Natural killer cell treated with Interleukin-12 subunit alpha and Interleukin-12 subunit beta and Interleukin-15 and Interleukin-18, amount 100 ng/mL, for 72 hours (primary cell): Measurements from ENCODE around the gene ZNF440. TPM values are rescaled to one million over a fixed set of nuclear protein-coding genes. Genes with fewer than 3 reads are reported as not detected.
A peak's percentile ranks its signal among the peaks of the same experiment; 100 is the strongest.
"Not testable (repeated sequence)": the region's sequence is repeated elsewhere in the genome, so short reads cannot be mapped to it uniquely, and the experiment has no call there.

Experiments
- ATAC-seq, 2 donors: fragments of 150-1000 bp; cut with Tn5 transposase in 1 of 2; sonication (Bioruptor Pico), chemical (Tn5 transposase) in 1 of 2; 2 replicates each; pipeline ENCODE4 v1.10.0; 2021
- DNase-seq: peaks from one replicate; pipeline ENCODE4 v3.0.0; 2022; ENCODE audit warnings: low spot score
- H3K27ac Mint-ChIP-seq, 2 donors: 1 replicate in 1 of 2; 2 replicates in 1 of 2; pipeline ENCODE4 v1.8.0; 2022; ENCODE audit warnings: mixed read lengths in 2 of 2, mild to moderate bottlenecking in 1 of 2, moderate library complexity in 1 of 2
- H3K27me3 Mint-ChIP-seq, 2 donors: 1 replicate in 1 of 2; 2 replicates in 1 of 2; pipeline ENCODE4 v1.8.0; 2022; ENCODE audit warnings: mixed read lengths in 2 of 2
- H3K36me3 Mint-ChIP-seq: one replicate; pipeline ENCODE4 v1.8.0; 2022; ENCODE audit warnings: mixed read lengths
- H3K4me1 Mint-ChIP-seq, 2 donors: 1 replicate in 1 of 2; 2 replicates in 1 of 2; pipeline ENCODE4 v1.8.0; 2022; ENCODE audit warnings: low read depth in 2 of 2, mixed read lengths in 2 of 2, mild to moderate bottlenecking in 1 of 2
- H3K4me3 Mint-ChIP-seq: one replicate; pipeline ENCODE4 v1.8.0; 2022; ENCODE audit warnings: mixed read lengths
- H3K9me3 Mint-ChIP-seq: 2 replicates; pipeline ENCODE4 v1.8.0; 2022; ENCODE audit warnings: mixed read lengths
- total RNA-seq, 2 donors: library from RNA; stranded (reverse); gene quantifications; one replicate each; pipeline ENCODE4 v1.2.3, GENCODE V29; 2022

The ZNF440 gene
- 10 to 100 TPM; 16.7 to 20.1 TPM for total RNA-seq

- ATAC-seq = peak; percentile 100
Measured at GRCh38 chr19:11814029-11814699, at the start of gene ZNF440. Gene ZNF440 (plus strand): TSS chr19:11814273. CDS start chr19:11814448, 175 bp downstream.

GRCh38 chr19:11766597-11767591 lies 47.2 kb upstream of the ZNF440 start, which contains the start of gene ZNF441:
Gene ZNF441 (plus strand): TSS chr19:11767000. CDS start chr19:11767194, 194 bp downstream.
- Mint-ChIP-seq H3K4me1 (peaks cover 22 to 24% of the 10 kb centered on the region in 2 donors), H3K27me3 (peaks cover 6% of the 10 kb centered on the region in 2 donors), H3K27ac (peak within 1 kb of the TSS; percentile 80 to 85), H3K4me3 (peak within 1 kb of the TSS; percentile 96), H3K36me3 (peaks cover 27% of the 10 kb centered on the region), H3K9me3 (peaks cover 8% of the 10 kb centered on the region)
- peak; percentile 97 for DNase-seq
- ATAC-seq = peak; percentile 99 to 100

More at GRCh38 chr19:11814029-11814699, at the start of gene ZNF440:
- Mint-ChIP-seq H3K9me3 (no peaks in the 10 kb centered on the region), H3K27ac (peak within 1 kb of the TSS; percentile 3 to 86), H3K36me3 (no peaks in the 10 kb centered on the region), H3K27me3 (no peaks in the 10 kb centered on the region), H3K4me1 (peaks cover 7 to 22% of the 10 kb centered on the region in 2 donors), H3K4me3 (peak within 1 kb of the TSS; percentile 84)
- DNase-seq = peak; percentile 93

- H3K4me3 Mint-ChIP-seq = peak overlapping the region; percentile 96
- ATAC-seq (no peak), DNase-seq (no peak)
- peak overlapping the region; percentile 80 to 85 for H3K27ac Mint-ChIP-seq
- peaks cover 26 to 29% of the 10 kb centered on the region in 2 donors for H3K4me1 Mint-ChIP-seq
- peaks cover 6% of the 10 kb centered on the region in 2 donors for H3K27me3 Mint-ChIP-seq
- H3K9me3 Mint-ChIP-seq = peaks cover 13% of the 10 kb centered on the region
- H3K36me3 Mint-ChIP-seq = peaks cover 33% of the 10 kb centered on the region
Measured at GRCh38 chr19:11767633-11768133, 46.4 kb upstream of the ZNF440 start.

- H3K27me3 Mint-ChIP-seq = peaks cover 0 to under 1% of the 10 kb centered on the region in 2 donors
- peaks cover 9% of the 10 kb centered on the region for H3K9me3 Mint-ChIP-seq
- H3K27ac Mint-ChIP-seq = no peak overlapping the region
- no peak overlapping the region for H3K4me3 Mint-ChIP-seq
- H3K36me3 Mint-ChIP-seq = peaks cover 35% of the 10 kb centered on the region
- peaks cover 26 to 28% of the 10 kb centered on the region in 2 donors for H3K4me1 Mint-ChIP-seq
- DNase-seq (no peak), ATAC-seq (no peak)
Measured at GRCh38 chr19:11769995-11770394, 44.1 kb upstream of the ZNF440 start.

GRCh38 chr19:11771520-11771919 lies 42.6 kb upstream of the ZNF440 start:
- not testable (repeated sequence) for DNase-seq, H3K27me3 Mint-ChIP-seq, H3K27ac Mint-ChIP-seq, H3K4me3 Mint-ChIP-seq, ATAC-seq, H3K9me3 Mint-ChIP-seq
- Mint-ChIP-seq H3K4me1 (peaks cover 23 to 26% of the 10 kb centered on the region in 2 donors), H3K36me3 (peaks cover 43% of the 10 kb centered on the region)

GRCh38 chr19:11776669-11777068 lies 37.4 kb upstream of the ZNF440 start:
- not testable (repeated sequence) for DNase-seq

GRCh38 chr19:11780431-11781020 lies 33.5 kb upstream of the ZNF440 start:
- Mint-ChIP-seq H3K9me3 (peaks cover 28% of the 10 kb centered on the region), H3K27me3 (no peaks in the 10 kb centered on the region), H3K36me3 (peaks cover 86% of the 10 kb centered on the region), H3K4me3 (no peak overlapping the region), H3K27ac (no peak overlapping the region), H3K4me1 (no peaks in the 10 kb centered on the region)
- ATAC-seq = no peak
- DNase-seq = no peak

More at GRCh38 chr19:11776669-11777068, 37.4 kb upstream of the ZNF440 start:
- H3K27ac Mint-ChIP-seq, ATAC-seq, H3K27me3 Mint-ChIP-seq, H3K4me3 Mint-ChIP-seq, H3K4me1 Mint-ChIP-seq: not testable (repeated sequence)
- Mint-ChIP-seq H3K9me3 (peaks cover 24% of the 10 kb centered on the region), H3K36me3 (peaks cover 77% of the 10 kb centered on the region)

GRCh38 chr19:11781295-11782057 lies 32.6 kb upstream of the ZNF440 start:
- Mint-ChIP-seq H3K27ac (no peak overlapping the region), H3K9me3 (peaks cover 28% of the 10 kb centered on the region), H3K36me3 (peaks cover 78% of the 10 kb centered on the region), H3K27me3 (no peaks in the 10 kb centered on the region), H3K4me1 (no peaks in the 10 kb centered on the region), H3K4me3 (no peak overlapping the region)
- ATAC-seq (no peak), DNase-seq (no peak)

- Mint-ChIP-seq H3K27ac (no peak overlapping the region), H3K4me1 (no peaks in the 10 kb centered on the region), H3K9me3 (peaks cover 28% of the 10 kb centered on the region), H3K4me3 (no peak overlapping the region), H3K36me3 (peaks cover 69% of the 10 kb centered on the region), H3K27me3 (no peaks in the 10 kb centered on the region)
- no peak for DNase-seq
- ATAC-seq = no peak
Measured at GRCh38 chr19:11783767-11784166, 30.3 kb upstream of the ZNF440 start.

- peaks cover 28% of the 10 kb centered on the region for H3K9me3 Mint-ChIP-seq
- H3K4me3 Mint-ChIP-seq = no peak overlapping the region
- DNase-seq (no peak), ATAC-seq (no peak)
- H3K36me3 Mint-ChIP-seq = peaks cover 71% of the 10 kb centered on the region
- no peaks in the 10 kb centered on the region for H3K4me1 Mint-ChIP-seq
- no peaks in the 10 kb centered on the region for H3K27me3 Mint-ChIP-seq
- H3K27ac Mint-ChIP-seq = no peak overlapping the region
Measured at GRCh38 chr19:11784356-11784755, 29.7 kb upstream of the ZNF440 start.

- ATAC-seq (no peak), DNase-seq (no peak)
- Mint-ChIP-seq H3K4me1 (no peaks in the 10 kb centered on the region), H3K27me3 (no peaks in the 10 kb centered on the region), H3K36me3 (peaks cover 63% of the 10 kb centered on the region), H3K27ac (no peak overlapping the region), H3K9me3 (peaks cover 18% of the 10 kb centered on the region), H3K4me3 (no peak overlapping the region)
Measured at GRCh38 chr19:11787536-11787935, 26.5 kb upstream of the ZNF440 start.

- peaks cover 8 to 9% of the 10 kb centered on the region in 2 donors for H3K4me1 Mint-ChIP-seq
- no peak overlapping the region for H3K4me3 Mint-ChIP-seq
- no peak for DNase-seq
- H3K36me3 Mint-ChIP-seq = peaks cover 24% of the 10 kb centered on the region
- no peak overlapping the region for H3K27ac Mint-ChIP-seq
- no peak for ATAC-seq
- H3K9me3 Mint-ChIP-seq = peaks cover 8% of the 10 kb centered on the region
- no peaks in the 10 kb centered on the region for H3K27me3 Mint-ChIP-seq
Measured at GRCh38 chr19:11792942-11793341, 21.1 kb upstream of the ZNF440 start.

GRCh38 chr19:11797491-11797890 lies 16.6 kb upstream of the ZNF440 start:
- Mint-ChIP-seq H3K4me3 (peak overlapping the region; percentile 87), H3K4me1 (peaks cover 13 to 15% of the 10 kb centered on the region in 2 donors), H3K27me3 (no peaks in the 10 kb centered on the region), H3K9me3 (peaks cover 3% of the 10 kb centered on the region), H3K27ac (no peak overlapping the region), H3K36me3 (no peaks in the 10 kb centered on the region)
- DNase-seq = peak; percentile 87
- ATAC-seq = peak; percentile 78 to 83
